ENCODE results near the gene ANKRD35. TPM values are rescaled to one million over a fixed set of nuclear protein-coding genes. Genes with fewer than 3 reads are reported as not detected.
"Not testable (repeated sequence)": the region's sequence is repeated elsewhere in the genome, so short reads cannot be mapped to it uniquely, and the experiment has no call there.

Gene ANKRD35
- under 1 TPM; 0.19 to 0.20 TPM for total RNA-seq

GRCh38 chr1:145885738-145886287 is at the start of gene ANKRD35:
TSS of gene ANKRD35 (minus strand) at chr1:145885866. CDS start at chr1:145885758, 108 bp downstream.
- H3K4me3 Mint-ChIP-seq, result peak within 1 kb of the TSS; percentile 79
- no peak within 1 kb of the TSS for H3K27ac Mint-ChIP-seq
- DNase-seq, result peak; percentile 89
- no peaks in the 10 kb centered on the region for H3K9me3 Mint-ChIP-seq
- H3K4me1 Mint-ChIP-seq (ENCODE audit: low read depth), result peaks cover 14% of the 10 kb centered on the region
- H3K27me3 Mint-ChIP-seq (ENCODE audit: low read depth), result peaks cover 16% of the 10 kb centered on the region
- CTCF ChIA-PET, result interaction anchor here (1.0 to 4.5 kb wide), 3 partner anchors 13 to 121 kb away, joined by 3 to 18 read pairs (median 4); partner anchors contain the start of gene NUDT17
- intact Hi-C loops (cut with micrococcal nuclease), result loop anchor here (1.0 to 2.0 kb wide), 2 partner anchors 27 to 41 kb away; partner anchors contain the start of genes NUDT17 and PIAS3
- H3K36me3 Mint-ChIP-seq (ENCODE audit: low read depth), result no peaks in the 10 kb centered on the region

- CTCF ChIA-PET, result interaction anchor here (1.0 kb wide), 1 partner anchor 25 kb away, joined by 3 read pairs; the partner anchor contains the start of gene LIX1L
- intact Hi-C loops (cut with micrococcal nuclease); H3K27me3 Mint-ChIP-seq (ENCODE audit: low read depth); H3K9me3 Mint-ChIP-seq: not testable (repeated sequence)
- peak; percentile 24 for DNase-seq
- Mint-ChIP-seq H3K36me3 (ENCODE audit: low read depth) (peaks cover 15% of the 10 kb centered on the region), H3K4me1 (ENCODE audit: low read depth) (peaks cover 25% of the 10 kb centered on the region), H3K27ac (peak overlapping the region; percentile 80), H3K4me3 (peak overlapping the region; percentile 53)
Measured at GRCh38 chr1:145932522-145933009, 46.9 kb upstream of the ANKRD35 start.

GRCh38 chr1:145927916-145928643 is 42.4 kb upstream of the ANKRD35 start:
- peak; percentile 19 for DNase-seq
- H3K27ac Mint-ChIP-seq, result no peak overlapping the region

GRCh38 chr1:145927063-145927886 is 41.6 kb upstream of the ANKRD35 start, which contains the start of gene RBM8A:
TSS of gene RBM8A (minus strand) at chr1:145927484. CDS start at chr1:145927426, 58 bp downstream.
- Mint-ChIP-seq H3K4me3 (no peak within 1 kb of the TSS), H3K4me1 (ENCODE audit: low read depth) (peaks cover 14% of the 10 kb centered on the region), H3K9me3 (no peaks in the 10 kb centered on the region), H3K27ac (no peak within 1 kb of the TSS), H3K27me3 (ENCODE audit: low read depth) (no peaks in the 10 kb centered on the region), H3K36me3 (ENCODE audit: low read depth) (peaks cover 14% of the 10 kb centered on the region)
- CTCF ChIA-PET, result interaction anchor here (0.6 to 2.0 kb wide), 20 partner anchors 8 to 109 kb away, joined by 3 to 14 read pairs (median 4); partner anchors contain the start of genes ANKRD34A, LIX1L, PEX11B and POLR3GL
- DNase-seq, result peak; percentile 99
- intact Hi-C loops (cut with micrococcal nuclease), result loop anchor here (1.0 kb wide), 4 partner anchors 9 to 69 kb away; partner anchors contain the start of genes ANKRD34A, LIX1L, PEX11B and POLR3GL

More at GRCh38 chr1:145927916-145928643, 42.4 kb upstream of the ANKRD35 start:
- Mint-ChIP-seq H3K9me3 (no peaks in the 10 kb centered on the region), H3K36me3 (ENCODE audit: low read depth) (peaks cover 12% of the 10 kb centered on the region), H3K4me3 (no peak overlapping the region), H3K27me3 (ENCODE audit: low read depth) (no peaks in the 10 kb centered on the region), H3K4me1 (ENCODE audit: low read depth) (peaks cover 22% of the 10 kb centered on the region)
- CTCF ChIA-PET, result interaction anchor here (0.6 to 2.0 kb wide), 17 partner anchors 9 to 108 kb away, joined by 3 to 14 read pairs (median 5); partner anchors contain the start of genes ANKRD34A, LIX1L, PEX11B and POLR3GL
- intact Hi-C loops (cut with micrococcal nuclease), result loop anchor here (1.0 kb wide), 4 partner anchors 10 to 68 kb away; partner anchors contain the start of genes ANKRD34A, LIX1L, PEX11B and POLR3GL

GRCh38 chr1:145926686-145927062 is 41.0 kb upstream of the ANKRD35 start:
- CTCF ChIA-PET, result interaction anchor here (0.6 to 2.0 kb wide), 6 partner anchors 8 to 80 kb away, joined by 3 to 14 read pairs (median 5); partner anchors contain the start of genes LIX1L and PEX11B
- H3K4me3 Mint-ChIP-seq, result no peak overlapping the region
- H3K27me3 Mint-ChIP-seq (ENCODE audit: low read depth), result no peaks in the 10 kb centered on the region
- peaks cover 12% of the 10 kb centered on the region for H3K36me3 Mint-ChIP-seq (ENCODE audit: low read depth)
- intact Hi-C loops (cut with micrococcal nuclease), result loop anchor here (1.0 kb wide), 4 partner anchors 8 to 70 kb away; partner anchors contain the start of genes ANKRD34A, LIX1L, PEX11B and POLR3GL
- H3K27ac Mint-ChIP-seq, result no peak overlapping the region
- peak; percentile 64 for DNase-seq
- peaks cover 11% of the 10 kb centered on the region for H3K4me1 Mint-ChIP-seq (ENCODE audit: low read depth)
- H3K9me3 Mint-ChIP-seq, result no peaks in the 10 kb centered on the region

- no peak for DNase-seq
- intact Hi-C loops (cut with micrococcal nuclease), result no loop called here
- CTCF ChIA-PET, result interaction anchor here (2.1 kb wide), 1 partner anchor 77 kb away, joined by 5 read pairs; the partner anchor contains the start of gene NUDT17
- H3K4me3 Mint-ChIP-seq, result no peak overlapping the region
- H3K9me3 Mint-ChIP-seq, result no peaks in the 10 kb centered on the region
- H3K27me3 Mint-ChIP-seq (ENCODE audit: low read depth), result no peaks in the 10 kb centered on the region
- H3K4me1 Mint-ChIP-seq (ENCODE audit: low read depth), result peaks cover 30% of the 10 kb centered on the region
- H3K36me3 Mint-ChIP-seq (ENCODE audit: low read depth), result peaks cover 12% of the 10 kb centered on the region
- H3K27ac Mint-ChIP-seq, result no peak overlapping the region
Measured at GRCh38 chr1:145922266-145922665, 36.6 kb upstream of the ANKRD35 start.

GRCh38 chr1:145920297-145920696 is 34.6 kb upstream of the ANKRD35 start:
- DNase-seq; H3K9me3 Mint-ChIP-seq; intact Hi-C loops (cut with micrococcal nuclease); H3K27me3 Mint-ChIP-seq (ENCODE audit: low read depth): not testable (repeated sequence)
- peak overlapping the region; percentile 70 for H3K27ac Mint-ChIP-seq
- CTCF ChIA-PET, result interaction anchor here (2.5 kb wide), 1 partner anchor 75 kb away, joined by 11 read pairs; the partner anchor contains the start of gene NUDT17
- peak overlapping the region; percentile 89 for H3K4me3 Mint-ChIP-seq
- peaks cover 38% of the 10 kb centered on the region for H3K4me1 Mint-ChIP-seq (ENCODE audit: low read depth)
- peaks cover 16% of the 10 kb centered on the region for H3K36me3 Mint-ChIP-seq (ENCODE audit: low read depth)

- Mint-ChIP-seq H3K9me3 (no peaks in the 10 kb centered on the region), H3K36me3 (ENCODE audit: low read depth) (peaks cover 17% of the 10 kb centered on the region), H3K27ac (peak overlapping the region; percentile 93), H3K4me3 (peak overlapping the region; percentile 89), H3K27me3 (ENCODE audit: low read depth) (no peaks in the 10 kb centered on the region), H3K4me1 (ENCODE audit: low read depth) (peaks cover 38% of the 10 kb centered on the region)
- intact Hi-C loops (cut with micrococcal nuclease), result loop anchor here (1.0 to 10.0 kb wide), 8 partner anchors 8 to 164 kb away; partner anchors contain the start of genes ANKRD34A, NUDT17, PIAS3 and POLR3GL
- CTCF ChIA-PET, result interaction anchor here (0.6 to 2.5 kb wide), 6 partner anchors 8 to 74 kb away, joined by 3 to 11 read pairs (median 4); partner anchors contain the start of genes NUDT17 and RBM8A
- peak; percentile 22 for DNase-seq
Measured at GRCh38 chr1:145918992-145919939, 33.6 kb upstream of the ANKRD35 start.

- H3K36me3 Mint-ChIP-seq (ENCODE audit: low read depth), result peaks cover 17% of the 10 kb centered on the region
- CTCF ChIA-PET, result interaction anchor here (1.5 to 2.5 kb wide), 5 partner anchors 9 to 73 kb away, joined by 3 to 11 read pairs (median 5); partner anchors contain the start of genes NUDT17 and RBM8A
- H3K9me3 Mint-ChIP-seq, result no peaks in the 10 kb centered on the region
- H3K27me3 Mint-ChIP-seq (ENCODE audit: low read depth), result no peaks in the 10 kb centered on the region
- H3K4me1 Mint-ChIP-seq (ENCODE audit: low read depth), result peaks cover 39% of the 10 kb centered on the region
- peak within 1 kb of the TSS; percentile 89 for H3K4me3 Mint-ChIP-seq
- intact Hi-C loops (cut with micrococcal nuclease), result loop anchor here (1.0 to 10.0 kb wide), 8 partner anchors 9 to 164 kb away; partner anchors contain the start of genes ANKRD34A, NUDT17, PIAS3 and POLR3GL
- DNase-seq, result peak; percentile 94
- peak within 1 kb of the TSS; percentile 93 for H3K27ac Mint-ChIP-seq
Measured at GRCh38 chr1:145918144-145918991, 32.7 kb upstream of the ANKRD35 start, which contains the start of gene PEX11B. TSS of gene PEX11B (minus strand) at chr1:145918717. CDS start at chr1:145918688, 29 bp downstream.

Measured in activated naive CD4-positive, alpha-beta T cell treated with anti-CD3 and anti-CD28 coated beads for 36 hours (primary cell).